ENCODE measurements around the gene GRM8. TPM values are rescaled to one million over a fixed set of nuclear protein-coding genes. Genes with fewer than 3 reads are reported as not detected.

GRM8 gene
- total and polyA plus RNA-seq, 10 of the 15 experiments (the other 5 are each of a cell fraction or from before 2014, with no cell fraction given): 0.33 to 7.1 (median 0.45) TPM; not detected in 2

- H3K4me2 ChIP-seq (ENCODE audit: control insufficient read depth, insufficient read depth): no peak overlapping the region
- H2AFZ ChIP-seq (ENCODE audit: control insufficient read depth, low read depth, low read length): no peak overlapping the region
- in situ Hi-C loops (cut with MboI): no loop called here
- DNase-seq (ENCODE audit: low read depth, low spot score): no peak
- H4K20me1 ChIP-seq (ENCODE audit: control insufficient read depth, insufficient read depth): no peaks in the 10 kb centered on the region
- RAD21 ChIA-PET (ENCODE audit: unreplicated experiment): no interaction called here
- no peaks in the 10 kb centered on the region for H3K27me3 ChIP-seq (replicated peaks in 1 of 2; ENCODE audit: control insufficient read depth in 2 of 2, insufficient read depth in 2 of 2, low read length in 1 of 2)
- H3K9ac ChIP-seq (ENCODE audit: control insufficient read depth, insufficient read depth, low read length): no peak overlapping the region
- no peak for ATAC-seq
- FAIRE-seq: no peak
- intact Hi-C loops (cut with micrococcal nuclease; ENCODE audit: unreplicated experiment): loop anchor here (10.0 kb wide), 1 partner anchor 348 kb away; no protein-coding TSS in a partner anchor
- POLR2A ChIA-PET: no interaction called here
- WGBS (ENCODE audit: insufficient coverage, insufficient replicate concordance, low lambda C conversion rate, missing lambda C conversion rate): 91% methylated on average over 25 of the region's 31 CpGs
- CTCF ChIA-PET: interaction anchor here (1.5 kb wide), 1 partner anchor 13 kb away, joined by 4 read pairs; no protein-coding TSS in a partner anchor
- H3K36me3 ChIP-seq (ENCODE audit: control insufficient read depth in 2 of 2, insufficient read depth in 2 of 2, low read length in 1 of 2): no peaks in the 10 kb centered on the region
- H3K4me3 ChIP-seq: no peak overlapping the region
- no peak for TF ChIP-seq BCL11A (IDR thresholded peaks at IDR 0.05; ENCODE audit: low read depth, low read length)
- TF ChIP-seq ZBTB33 (IDR thresholded peaks at IDR 0.05): no peak
- no peak for TF ChIP-seq TCF3 (IDR thresholded peaks at IDR 0.05; ENCODE audit: borderline replicate concordance, insufficient read depth, low read depth, low read length)
- H3K9me3 ChIP-seq (replicated peaks; ENCODE audit: control insufficient read depth, insufficient read depth, low read length): no peaks in the 10 kb centered on the region
- SMC1A ChIA-PET (ENCODE audit: uncharacterized antibody, unreplicated experiment): no interaction called here
- no peaks in the 10 kb centered on the region for H3K4me1 ChIP-seq (ENCODE audit: control insufficient read depth, insufficient read depth, low read length)
- no peaks in the 10 kb centered on the region for H3K79me2 ChIP-seq (ENCODE audit: control insufficient read depth, insufficient read depth, low read length)
- no TSS peak for BruUV-seq (replicated peaks)
- H3K27ac ChIP-seq (ENCODE audit: control insufficient read depth, insufficient read depth): no peak overlapping the region
Measured at GRCh38 chr7:126806614-126807013, 446.1 kb downstream of the GRM8 start.

- Histone ChIP-seq H3K27me3 (replicated peaks in 1 of 2; ENCODE audit: control insufficient read depth in 2 of 2, insufficient read depth in 2 of 2, low read length in 1 of 2) (no peaks in the 10 kb centered on the region), H2AFZ (ENCODE audit: control insufficient read depth, low read depth, low read length) (no peak overlapping the region), H3K9me3 (replicated peaks; ENCODE audit: control insufficient read depth, insufficient read depth, low read length) (no peaks in the 10 kb centered on the region), H3K4me1 (ENCODE audit: control insufficient read depth, insufficient read depth, low read length) (no peaks in the 10 kb centered on the region), H3K4me3 (no peak overlapping the region), H3K9ac (ENCODE audit: control insufficient read depth, insufficient read depth, low read length) (no peak overlapping the region), H3K4me2 (ENCODE audit: control insufficient read depth, insufficient read depth) (no peak overlapping the region), H4K20me1 (ENCODE audit: control insufficient read depth, insufficient read depth) (no peaks in the 10 kb centered on the region), H3K36me3 (ENCODE audit: control insufficient read depth in 2 of 2, insufficient read depth in 2 of 2, low read length in 1 of 2) (no peaks in the 10 kb centered on the region), H3K27ac (ENCODE audit: control insufficient read depth, insufficient read depth) (no peak overlapping the region), H3K79me2 (ENCODE audit: control insufficient read depth, insufficient read depth, low read length) (no peaks in the 10 kb centered on the region)
- ATAC-seq (no peak), FAIRE-seq (no peak), DNase-seq (ENCODE audit: low read depth, low spot score) (no peak)
- BruUV-seq (replicated peaks): no TSS peak
- RAD21 ChIA-PET (ENCODE audit: unreplicated experiment): interaction anchor here (3.5 kb wide), 1 partner anchor 105 kb away, joined by 15 read pairs; no protein-coding TSS in a partner anchor
- SMC1A ChIA-PET (ENCODE audit: uncharacterized antibody, unreplicated experiment): interaction anchor here (1.2 to 3.9 kb wide), 3 partner anchors 95 to 784 kb away, joined by 3 to 36 read pairs (median 26); no protein-coding TSS in a partner anchor
- TF ChIP-seq NFYB (IDR thresholded peaks at IDR 0.05; ENCODE audit: insufficient read depth, low read depth, low read length) (no peak), ZNF274 (IDR thresholded peaks at IDR 0.05; ENCODE audit: insufficient read depth, insufficient read length) (no peak), EGR1 (IDR thresholded peaks at IDR 0.05; ENCODE audit: borderline replicate concordance in 1 of 2, low read depth in 2 of 2, low read length in 2 of 2) (no peak)
- CTCF ChIA-PET: interaction anchor here (1.3 to 5.0 kb wide), 2 partner anchors 94 to 642 kb away, joined by 5 to 60 read pairs; no protein-coding TSS in a partner anchor
- in situ Hi-C loops (cut with MboI): no loop called here
- intact Hi-C loops (cut with micrococcal nuclease; ENCODE audit: unreplicated experiment): loop anchor here (10.0 kb wide), 1 partner anchor 349 kb away; no protein-coding TSS in a partner anchor
- WGBS (ENCODE audit: insufficient coverage, insufficient replicate concordance, low lambda C conversion rate, missing lambda C conversion rate): 100% methylated on average over 1 of the region's 1 CpG
- POLR2A ChIA-PET: no interaction called here
Measured at GRCh38 chr7:126805351-126805750, 447.4 kb downstream of the GRM8 start.

Data from GM12878 (cell line).